ENCODE measurements around the gene ICAM5.
"Not testable (repeated sequence)": the region's sequence is repeated elsewhere in the genome, so short reads cannot be mapped to it uniquely, and the experiment has no call there.

ICAM5 gene

DNA sequence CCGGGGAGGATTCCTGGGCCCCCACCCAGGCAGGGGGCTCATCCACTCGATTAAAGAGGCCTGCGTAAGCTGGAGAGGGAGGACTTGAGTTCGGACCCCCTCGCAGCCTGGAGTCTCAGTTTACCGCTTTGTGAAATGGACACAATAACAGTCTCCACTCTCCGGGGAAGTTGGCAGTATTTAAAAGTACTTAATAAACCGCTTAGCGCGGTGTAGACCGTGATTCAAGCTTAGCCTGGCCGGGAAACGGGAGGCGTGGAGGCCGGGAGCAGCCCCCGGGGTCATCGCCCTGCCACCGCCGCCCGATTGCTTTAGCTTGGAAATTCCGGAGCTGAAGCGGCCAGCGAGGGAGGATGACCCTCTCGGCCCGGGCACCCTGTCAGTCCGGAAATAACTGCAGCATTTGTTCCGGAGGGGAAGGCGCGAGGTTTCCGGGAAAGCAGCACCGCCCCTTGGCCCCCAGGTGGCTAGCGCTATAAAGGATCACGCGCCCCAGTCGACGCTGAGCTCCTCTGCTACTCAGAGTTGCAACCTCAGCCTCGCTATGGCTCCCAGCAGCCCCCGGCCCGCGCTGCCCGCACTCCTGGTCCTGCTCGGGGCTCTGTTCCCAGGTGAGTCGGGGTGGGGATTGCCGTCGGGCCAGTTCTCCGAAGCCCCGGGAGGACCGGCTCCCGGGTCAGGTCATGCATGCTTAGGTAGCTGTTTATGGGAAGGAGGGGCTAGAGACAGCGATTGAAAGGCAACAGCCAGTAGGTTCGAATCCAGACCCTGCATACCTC lies 18.9 kb upstream of the ICAM5 start, which contains the start of gene ICAM1:
TSS of gene ICAM1 (plus strand) at position 505 of the 779 bp plus-strand sequence. CDS start at position 545, 40 bp downstream.
- DNase-seq, result peak; percentile 68

- DNase-seq, result no peak
Measured at GRCh38 chr19:10271543-10272086, 18.1 kb upstream of the ICAM5 start.

DNA sequence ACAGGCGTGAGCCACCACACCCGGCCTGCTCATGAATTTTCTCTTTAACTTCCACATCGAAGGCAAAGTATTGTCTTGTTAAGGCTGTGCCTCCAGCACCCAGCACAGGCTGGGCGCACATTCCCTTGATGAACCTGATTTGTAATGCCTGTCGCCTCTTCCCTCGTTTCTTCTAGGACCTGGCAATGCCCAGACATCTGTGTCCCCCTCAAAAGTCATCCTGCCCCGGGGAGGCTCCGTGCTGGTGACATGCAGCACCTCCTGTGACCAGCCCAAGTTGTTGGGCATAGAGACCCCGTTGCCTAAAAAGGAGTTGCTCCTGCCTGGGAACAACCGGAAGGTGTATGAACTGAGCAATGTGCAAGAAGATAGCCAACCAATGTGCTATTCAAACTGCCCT lies 15.2 kb upstream of the ICAM5 start:
- DNase-seq, result no peak

- no peak for DNase-seq
Measured at GRCh38 chr19:10277795-10278589, 11.8 kb upstream of the ICAM5 start.

DNA sequence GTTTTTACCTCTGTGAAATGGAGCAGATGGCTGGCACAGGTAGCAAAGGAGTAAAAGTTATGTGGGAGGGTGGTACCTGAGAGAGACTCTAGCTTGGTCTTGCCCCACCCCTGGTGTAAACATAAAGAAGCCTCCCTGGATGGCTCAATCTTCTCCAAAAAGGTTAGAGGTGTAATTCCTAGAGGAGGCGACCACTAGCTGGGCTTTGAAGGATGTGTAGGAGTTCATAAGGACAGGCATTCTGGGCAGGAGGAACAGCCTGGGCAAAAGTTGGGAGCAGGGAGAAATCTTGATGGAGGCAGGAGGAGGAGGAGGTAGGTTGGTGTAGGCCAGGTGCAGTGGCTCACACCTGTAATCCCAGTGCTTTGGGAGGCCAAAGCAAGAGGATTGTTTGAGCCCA lies 10.8 kb upstream of the ICAM5 start:
- no peak for DNase-seq

DNA sequence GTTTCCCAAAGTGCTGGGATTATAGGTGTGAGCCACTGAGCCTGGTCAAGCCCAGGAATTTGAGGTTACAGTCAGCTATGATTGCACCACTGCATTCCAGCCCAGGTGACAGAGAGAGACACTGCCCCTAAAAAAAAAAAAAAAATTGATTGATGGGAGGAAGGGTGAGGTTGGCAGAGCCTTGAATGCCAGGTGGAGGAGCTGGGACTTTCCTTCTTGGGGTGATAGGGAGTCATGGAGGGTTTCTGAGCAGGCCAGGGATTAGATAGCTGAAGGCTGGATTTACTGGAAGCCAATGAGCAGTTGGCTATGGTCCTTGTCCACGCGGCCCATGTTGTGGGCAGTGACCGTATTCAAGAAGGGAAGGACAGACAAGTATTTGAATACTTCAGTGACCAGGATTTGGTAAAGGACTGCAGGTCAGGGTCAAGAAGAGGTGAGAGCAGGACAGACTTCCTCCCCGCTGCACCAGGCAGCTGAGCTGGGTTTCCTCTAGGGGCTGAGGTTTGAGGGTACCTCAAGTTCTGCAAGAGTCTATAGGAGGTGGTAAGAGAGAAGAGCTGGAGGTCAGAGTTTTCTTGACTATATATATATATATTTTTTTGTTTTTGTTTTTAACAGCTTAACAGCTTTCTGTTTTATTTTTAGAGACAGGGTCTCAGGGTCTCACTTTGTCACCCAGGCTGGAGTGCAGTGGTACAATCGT lies 9.9 kb upstream of the ICAM5 start:
- DNase-seq, result no peak

DNA sequence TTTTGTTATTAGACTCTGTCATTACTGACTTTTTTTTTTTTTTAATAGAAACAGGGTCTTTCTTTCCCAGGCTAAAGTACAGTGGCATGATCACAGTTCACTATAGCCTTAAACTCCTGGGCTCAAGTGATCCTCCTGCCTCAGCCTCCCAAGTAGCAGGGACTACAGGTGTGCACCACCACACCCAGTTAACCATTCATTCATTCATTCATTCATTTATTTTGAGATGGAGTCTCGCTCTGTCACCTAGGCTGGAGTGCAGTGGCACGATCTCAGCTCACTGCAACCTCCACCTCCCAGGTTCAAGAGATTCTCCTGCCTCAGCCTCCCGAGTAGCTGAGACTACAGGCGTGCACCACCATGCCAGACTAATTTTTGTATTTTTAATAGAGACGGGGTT lies 7.7 kb upstream of the ICAM5 start:
- not testable (repeated sequence) for DNase-seq

DNA sequence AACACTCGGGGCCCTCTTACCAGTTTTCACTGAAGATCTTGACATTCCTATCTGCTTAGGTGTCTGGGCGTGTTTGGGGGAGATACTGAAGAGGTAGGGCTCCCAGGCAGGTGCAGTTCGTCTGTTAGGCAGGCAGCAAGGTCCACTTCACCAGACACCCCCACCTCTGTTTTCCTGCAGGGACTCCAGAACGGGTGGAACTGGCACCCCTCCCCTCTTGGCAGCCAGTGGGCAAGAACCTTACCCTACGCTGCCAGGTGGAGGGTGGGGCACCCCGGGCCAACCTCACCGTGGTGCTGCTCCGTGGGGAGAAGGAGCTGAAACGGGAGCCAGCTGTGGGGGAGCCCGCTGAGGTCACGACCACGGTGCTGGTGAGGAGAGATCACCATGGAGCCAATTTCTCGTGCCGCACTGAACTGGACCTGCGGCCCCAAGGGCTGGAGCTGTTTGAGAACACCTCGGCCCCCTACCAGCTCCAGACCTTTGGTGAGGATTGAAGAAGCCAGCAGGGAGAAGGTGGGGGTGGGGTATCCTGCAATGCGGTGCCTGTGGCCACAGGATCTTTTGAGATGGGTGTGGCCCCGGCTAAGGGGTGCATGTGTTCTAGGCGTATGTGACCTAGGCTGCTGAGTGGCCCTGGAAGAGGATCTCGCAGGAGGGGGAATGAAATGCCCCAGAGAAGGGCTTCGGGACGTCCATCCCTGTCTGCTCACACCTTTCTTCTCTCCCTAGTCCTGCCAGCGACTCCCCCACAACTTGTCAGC lies 6.3 kb upstream of the ICAM5 start:
- no peak for DNase-seq

DNA sequence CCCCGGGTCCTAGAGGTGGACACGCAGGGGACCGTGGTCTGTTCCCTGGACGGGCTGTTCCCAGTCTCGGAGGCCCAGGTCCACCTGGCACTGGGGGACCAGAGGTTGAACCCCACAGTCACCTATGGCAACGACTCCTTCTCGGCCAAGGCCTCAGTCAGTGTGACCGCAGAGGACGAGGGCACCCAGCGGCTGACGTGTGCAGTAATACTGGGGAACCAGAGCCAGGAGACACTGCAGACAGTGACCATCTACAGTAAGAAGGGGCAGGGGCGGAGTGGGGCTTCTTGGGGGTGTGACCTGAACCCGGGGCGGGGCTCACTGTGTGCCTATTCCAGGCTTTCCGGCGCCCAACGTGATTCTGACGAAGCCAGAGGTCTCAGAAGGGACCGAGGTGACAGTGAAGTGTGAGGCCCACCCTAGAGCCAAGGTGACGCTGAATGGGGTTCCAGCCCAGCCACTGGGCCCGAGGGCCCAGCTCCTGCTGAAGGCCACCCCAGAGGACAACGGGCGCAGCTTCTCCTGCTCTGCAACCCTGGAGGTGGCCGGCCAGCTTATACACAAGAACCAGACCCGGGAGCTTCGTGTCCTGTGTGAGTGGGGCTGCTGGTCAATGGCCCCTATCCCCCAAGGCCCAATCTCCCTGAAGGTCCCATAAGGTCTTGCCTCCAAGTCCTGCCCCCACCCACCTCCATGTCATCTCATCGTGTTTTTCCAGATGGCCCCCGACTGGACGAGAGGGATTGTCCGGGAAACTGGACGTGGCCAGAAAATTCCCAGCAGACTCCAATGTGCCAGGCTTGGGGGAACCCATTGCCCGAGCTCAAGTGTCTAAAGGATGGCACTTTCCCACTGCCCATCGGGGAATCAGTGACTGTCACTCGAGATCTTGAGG lies 5.4 kb upstream of the ICAM5 start:
- DNase-seq, result no peak

- no peak for DNase-seq
Measured at GRCh38 chr19:10284960-10285278, 4.8 kb upstream of the ICAM5 start.

- no peak for DNase-seq
Measured at GRCh38 chr19:10285393-10285792, 4.4 kb upstream of the ICAM5 start.

DNA sequence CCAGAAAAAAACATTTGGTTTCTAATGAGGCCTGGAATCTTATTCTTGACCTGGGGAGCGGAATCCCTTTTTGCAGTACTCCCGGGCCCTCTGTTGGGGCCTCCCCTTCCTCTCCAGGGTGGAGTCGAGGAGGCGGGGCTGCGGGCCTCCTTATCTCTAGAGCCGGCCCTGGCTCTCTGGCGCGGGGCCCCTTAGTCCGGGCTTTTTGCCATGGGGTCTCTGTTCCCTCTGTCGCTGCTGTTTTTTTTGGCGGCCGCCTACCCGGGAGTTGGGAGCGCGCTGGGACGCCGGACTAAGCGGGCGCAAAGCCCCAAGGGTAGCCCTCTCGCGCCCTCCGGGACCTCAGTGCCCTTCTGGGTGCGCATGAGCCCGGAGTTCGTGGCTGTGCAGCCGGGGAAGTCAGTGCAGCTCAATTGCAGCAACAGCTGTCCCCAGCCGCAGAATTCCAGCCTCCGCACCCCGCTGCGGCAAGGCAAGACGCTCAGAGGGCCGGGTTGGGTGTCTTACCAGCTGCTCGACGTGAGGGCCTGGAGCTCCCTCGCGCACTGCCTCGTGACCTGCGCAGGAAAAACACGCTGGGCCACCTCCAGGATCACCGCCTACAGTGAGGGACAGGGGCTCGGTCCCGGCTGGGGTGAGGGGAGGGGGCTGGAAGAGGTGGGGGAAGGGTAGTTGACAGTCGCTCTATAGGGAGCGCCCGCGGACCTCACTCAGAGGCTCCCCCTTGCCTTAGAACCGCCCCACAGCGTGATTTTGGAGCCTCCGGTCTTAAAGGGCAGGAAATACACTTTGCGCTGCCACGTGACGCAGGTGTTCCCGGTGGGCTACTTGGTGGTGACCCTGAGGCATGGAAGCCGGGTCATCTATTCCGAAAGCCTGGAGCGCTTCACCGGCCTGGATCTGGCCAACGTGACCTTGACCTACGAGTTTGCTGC lies 2.7 kb upstream of the ICAM5 start, which contains the start of gene ICAM4:
TSS of gene ICAM4 (plus strand) at position 153 of the 935 bp plus-strand sequence. CDS start at position 211, 58 bp downstream.
- no peak for DNase-seq

DNA sequence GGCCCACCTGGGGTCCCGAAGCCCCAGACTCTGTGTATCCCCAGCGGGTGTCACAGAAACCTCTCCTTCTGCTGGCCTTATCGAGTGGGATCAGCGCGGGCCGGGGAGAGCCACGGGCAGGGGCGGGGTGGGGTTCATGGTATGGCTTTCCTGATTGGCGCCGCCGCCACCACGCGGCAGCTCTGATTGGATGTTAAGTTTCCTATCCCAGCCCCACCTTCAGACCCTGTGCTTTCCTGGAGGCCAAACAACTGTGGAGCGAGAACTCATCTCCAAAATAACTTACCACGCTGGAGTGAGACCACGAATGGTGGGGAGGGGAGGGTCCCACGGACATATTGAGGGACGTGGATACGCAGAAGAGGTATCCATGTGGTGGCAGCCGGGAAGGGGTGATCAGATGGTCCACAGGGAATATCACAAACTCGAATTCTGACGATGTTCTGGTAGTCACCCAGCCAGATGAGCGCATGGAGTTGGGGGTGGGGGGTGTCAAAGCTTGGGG lies 1.0 kb upstream of the ICAM5 start:
- peak; percentile 47 for DNase-seq

DNA sequence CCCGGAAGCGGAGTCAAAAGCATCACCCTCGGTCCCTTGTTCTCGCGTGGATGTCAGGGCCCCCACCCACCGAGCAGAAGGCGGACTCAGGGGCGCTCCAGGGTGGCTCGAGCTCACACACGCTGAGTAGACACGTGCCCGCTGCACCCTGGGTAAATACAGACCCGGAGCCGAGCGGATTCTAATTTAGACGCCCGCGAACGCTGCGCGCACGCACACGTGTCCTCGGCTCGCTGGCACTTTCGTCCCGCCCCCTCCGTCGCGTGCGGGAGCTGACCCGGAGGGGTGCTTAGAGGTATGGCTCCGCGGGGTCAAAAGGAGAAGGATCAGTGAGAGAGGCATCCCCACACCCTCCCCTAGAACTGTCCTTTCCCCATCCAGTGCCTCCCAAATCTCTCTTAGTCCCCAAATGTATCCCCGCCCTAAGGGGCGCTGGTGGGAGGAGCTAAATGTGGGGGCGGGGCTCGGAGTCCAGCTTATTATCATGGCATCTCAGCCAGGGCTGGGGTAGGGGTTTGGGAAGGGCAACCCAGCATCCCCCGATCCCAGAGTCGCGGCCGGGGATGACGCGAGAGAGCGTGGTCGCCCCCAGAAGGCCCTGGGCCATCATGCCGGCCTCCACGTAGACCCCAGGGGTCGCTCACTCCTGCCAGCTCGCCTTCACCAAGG lies 451 bp upstream of the ICAM5 start:
- peak; percentile 80 for DNase-seq

- no peak for DNase-seq
Measured at GRCh38 chr19:10290357-10290875, 664 bp downstream of the ICAM5 start.

- DNase-seq, result peak; percentile 55
Measured at GRCh38 chr19:10290876-10291553, 1.3 kb downstream of the ICAM5 start.

DNA sequence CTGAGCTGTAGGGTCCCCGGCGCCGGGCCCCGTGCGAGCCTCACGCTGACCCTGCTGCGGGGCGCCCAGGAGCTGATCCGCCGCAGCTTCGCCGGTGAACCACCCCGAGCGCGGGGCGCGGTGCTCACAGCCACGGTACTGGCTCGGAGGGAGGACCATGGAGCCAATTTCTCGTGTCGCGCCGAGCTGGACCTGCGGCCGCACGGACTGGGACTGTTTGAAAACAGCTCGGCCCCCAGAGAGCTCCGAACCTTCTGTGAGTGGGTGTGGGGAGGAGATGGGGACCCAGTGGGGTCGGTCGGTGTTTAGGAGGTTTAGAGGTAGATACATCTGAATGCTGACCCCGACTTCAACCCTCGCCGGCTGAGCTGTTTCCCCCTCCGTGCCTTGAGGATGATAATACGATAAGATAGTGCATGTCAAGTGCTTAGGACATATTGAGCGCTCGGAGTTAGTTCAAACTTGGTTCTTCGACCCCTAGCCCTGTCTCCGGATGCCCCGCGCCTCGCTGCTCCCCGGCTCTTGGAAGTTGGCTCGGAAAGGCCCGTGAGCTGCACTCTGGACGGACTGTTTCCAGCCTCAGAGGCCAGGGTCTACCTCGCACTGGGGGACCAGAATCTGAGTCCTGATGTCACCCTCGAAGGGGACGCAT lies 1.9 kb downstream of the ICAM5 start:
- no peak for DNase-seq

DNA sequence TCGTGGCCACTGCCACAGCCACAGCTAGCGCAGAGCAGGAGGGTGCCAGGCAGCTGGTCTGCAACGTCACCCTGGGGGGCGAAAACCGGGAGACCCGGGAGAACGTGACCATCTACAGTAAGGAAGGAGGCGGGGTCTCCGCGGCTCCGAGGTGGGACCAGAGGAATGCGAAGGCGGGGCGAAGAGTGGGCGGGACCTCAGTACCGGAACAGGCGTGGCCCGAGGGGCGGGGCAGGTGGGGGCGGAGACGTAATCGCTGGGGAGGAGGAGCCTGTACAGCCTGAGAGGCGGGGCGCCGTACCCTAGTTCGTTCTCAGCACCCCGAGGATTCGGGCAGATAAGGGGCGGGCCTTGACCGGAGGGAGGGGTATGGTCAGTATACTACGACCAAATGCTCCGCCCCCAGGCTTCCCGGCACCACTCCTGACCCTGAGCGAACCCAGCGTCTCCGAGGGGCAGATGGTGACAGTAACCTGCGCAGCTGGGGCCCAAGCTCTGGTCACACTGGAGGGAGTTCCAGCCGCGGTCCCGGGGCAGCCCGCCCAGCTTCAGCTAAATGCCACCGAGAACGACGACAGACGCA lies 2.5 kb downstream of the ICAM5 start:
- peak; percentile 63 for DNase-seq
